HG02852 (cell line): ENCODE data around the gene RLN3.

Source experiments
- ATAC-seq: cut with Tn5 transposase; IDR thresholded peaks from one replicate; pipeline ENCODE4 v1.9.1; 2021; ENCODE audit warnings: mild to moderate bottlenecking, moderate library complexity; ENCODE audit not compliant: unreplicated experiment

RLN3 gene

DNA sequence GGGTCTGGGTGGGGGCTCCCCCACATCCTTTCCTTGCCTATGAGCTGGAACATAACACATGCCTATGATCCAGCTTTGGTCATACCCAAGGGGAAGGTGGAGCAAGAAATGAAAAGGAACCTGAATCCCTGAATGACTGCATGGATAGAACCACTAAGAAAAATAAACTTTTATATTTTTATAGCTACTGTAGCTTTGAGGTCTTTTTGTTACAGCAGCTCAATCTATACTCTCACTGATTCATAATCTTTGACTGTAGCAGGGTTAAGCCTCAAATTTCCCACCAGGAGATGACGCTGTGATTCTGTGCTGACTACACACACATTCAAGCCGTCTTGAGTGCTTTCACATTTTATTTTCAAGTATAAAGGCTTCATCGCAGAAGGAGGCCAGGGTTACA, 25.1 kb downstream of the RLN3 start:
- no peak for ATAC-seq

- ATAC-seq = no peak
Observed at GRCh38 chr19:14053500-14053899, 25.6 kb downstream of the RLN3 start.

- no peak for ATAC-seq
Observed at GRCh38 chr19:14054099-14054498, 26.2 kb downstream of the RLN3 start.

DNA sequence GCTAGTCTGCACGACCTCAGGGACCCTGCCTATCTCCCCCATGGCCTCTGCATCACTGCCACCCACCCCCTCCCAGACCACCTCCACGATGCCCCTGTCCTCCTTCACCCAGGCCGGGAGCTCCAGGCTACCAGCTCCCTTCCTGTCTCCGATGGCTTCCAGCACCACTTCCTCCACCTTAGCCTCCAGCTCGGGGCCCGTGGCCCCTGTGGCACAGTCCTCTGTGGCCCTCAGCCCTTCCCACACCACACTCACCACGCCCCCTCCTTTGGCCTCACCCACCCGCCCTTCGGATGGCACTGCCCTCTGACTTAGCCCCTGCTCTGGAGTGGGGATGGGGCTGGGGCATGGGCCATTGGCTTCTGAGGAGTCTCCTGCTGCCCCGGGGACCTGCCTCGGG, 26.8 kb downstream of the RLN3 start:
- no peak for ATAC-seq

DNA sequence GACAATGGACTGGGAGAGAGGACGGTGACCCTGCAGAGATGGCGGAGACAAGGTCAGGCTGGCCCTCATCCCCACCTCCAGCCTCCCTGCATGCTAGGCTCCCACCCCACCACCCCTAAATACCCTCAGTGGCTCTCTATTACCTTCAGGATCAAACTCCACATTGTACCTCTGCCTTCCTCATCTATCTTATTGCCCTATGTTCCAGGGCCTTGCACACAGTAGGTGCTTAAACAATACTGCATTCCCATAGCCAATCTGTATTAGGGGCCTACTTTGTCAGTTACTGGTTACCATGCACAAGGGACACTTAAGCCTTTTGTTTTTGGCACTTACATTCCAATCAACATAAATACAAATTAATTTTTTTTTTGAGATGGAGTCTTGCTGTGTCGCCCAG, 27.4 kb downstream of the RLN3 start:
- ATAC-seq = no peak

DNA sequence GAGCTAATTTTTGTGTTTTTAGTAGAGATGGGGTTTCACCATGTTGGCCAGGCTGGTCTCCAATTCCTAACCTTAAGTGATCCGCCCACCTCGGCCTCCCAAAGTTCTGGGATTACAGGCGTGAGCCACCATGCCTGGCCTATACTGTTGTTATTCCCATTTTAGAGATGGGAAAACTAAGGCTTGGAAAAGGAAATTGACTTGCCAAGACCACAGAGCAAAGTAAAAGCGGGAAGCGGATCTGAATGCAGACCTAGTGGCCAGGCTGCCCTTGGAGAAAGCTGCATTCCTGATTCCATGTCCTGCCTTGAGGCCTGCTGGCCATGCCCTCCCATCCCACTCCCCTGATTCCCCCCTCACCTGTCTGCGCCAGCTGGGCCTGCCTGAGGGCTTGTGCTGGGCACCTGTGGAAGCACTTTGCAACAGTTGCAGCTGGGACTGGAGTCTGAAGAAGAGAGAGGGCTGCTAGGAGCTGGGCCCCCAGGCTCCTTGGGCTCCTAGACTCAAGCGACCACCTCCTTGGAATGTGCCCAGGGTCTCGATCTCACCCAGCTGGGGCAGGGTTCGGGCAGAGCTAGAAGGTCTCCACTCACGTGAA, 28.2 kb downstream of the RLN3 start:
- no peak for ATAC-seq

- ATAC-seq = no peak
Observed at GRCh38 chr19:14056741-14057356, 28.9 kb downstream of the RLN3 start.

- no peak for ATAC-seq
Observed at GRCh38 chr19:14058182-14059092, 30.5 kb downstream of the RLN3 start.

- ATAC-seq = no peak
Observed at GRCh38 chr19:14059093-14059480, 31.1 kb downstream of the RLN3 start.

DNA sequence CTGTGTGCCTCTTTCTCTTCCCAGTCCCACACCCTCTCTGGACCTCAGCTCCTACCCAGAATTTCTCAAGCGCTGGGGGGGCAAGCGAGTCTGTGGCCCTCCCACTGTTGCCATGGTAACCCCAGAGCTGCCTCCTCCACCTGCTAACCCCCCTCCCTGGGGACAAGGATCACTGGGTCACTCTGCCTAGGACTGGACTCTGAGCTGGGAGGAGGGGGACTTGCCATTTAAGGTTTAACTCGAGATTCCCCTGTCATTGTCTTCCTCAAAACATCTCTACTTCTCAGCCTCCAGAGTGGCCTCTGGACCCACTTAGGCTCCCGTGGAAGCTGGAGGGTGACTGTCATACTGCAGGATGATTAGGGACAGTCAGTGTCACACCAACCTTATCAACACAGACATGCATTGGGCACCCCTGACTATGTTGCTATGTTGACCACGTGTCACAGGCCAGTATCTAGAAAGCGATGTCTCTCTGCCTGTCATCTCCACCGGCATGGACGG, 31.8 kb downstream of the RLN3 start:
- ATAC-seq = no peak

- no peak for ATAC-seq
Observed at GRCh38 chr19:14061081-14061749, 33.3 kb downstream of the RLN3 start.

DNA sequence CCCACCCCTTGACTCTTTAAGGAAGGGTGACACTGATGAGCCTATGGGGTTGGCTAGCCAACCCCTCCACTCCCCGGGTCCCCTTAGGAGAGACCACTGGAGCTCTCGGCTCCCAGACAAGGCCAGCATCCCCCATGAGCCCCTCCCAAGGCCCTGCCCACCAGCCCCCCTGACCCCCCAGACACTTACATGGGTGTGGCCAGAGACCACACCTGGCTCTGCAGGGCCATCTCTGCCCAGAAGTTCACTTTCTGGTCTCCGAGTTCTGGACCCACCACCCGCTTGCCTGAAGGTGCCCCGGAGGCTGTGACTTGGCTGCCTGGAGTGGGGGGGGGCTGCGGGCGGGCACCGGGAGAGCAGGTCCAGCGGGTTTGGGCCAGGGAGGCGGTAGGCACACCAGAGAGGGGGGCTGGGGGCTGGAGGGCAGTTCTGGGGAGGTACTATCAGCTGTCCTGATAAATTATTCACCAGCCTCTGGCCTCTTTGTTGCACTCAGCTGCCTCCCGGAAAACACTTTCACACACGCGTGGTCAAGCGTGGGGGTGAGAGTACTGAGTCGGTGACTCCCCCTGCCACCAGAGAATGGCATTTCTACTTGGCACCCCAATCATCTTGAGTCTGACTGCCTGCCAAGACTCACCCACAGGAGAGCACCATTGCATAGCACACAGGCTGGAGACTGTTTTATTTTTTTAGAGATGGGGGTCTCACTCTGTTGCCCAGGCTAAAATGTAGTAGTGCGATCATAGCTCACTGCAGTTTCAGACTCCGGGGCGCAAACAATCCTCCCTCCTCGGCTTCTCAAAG, 34.0 kb downstream of the RLN3 start, which contains the start of gene PALM3:
TSS of gene PALM3 (minus strand) at position 326 of the 807 bp plus-strand sequence. CDS start at position 230, 96 bp downstream.
- ATAC-seq = no peak

- no peak for ATAC-seq
Observed at GRCh38 chr19:14062558-14062855, 34.6 kb downstream of the RLN3 start.

DNA sequence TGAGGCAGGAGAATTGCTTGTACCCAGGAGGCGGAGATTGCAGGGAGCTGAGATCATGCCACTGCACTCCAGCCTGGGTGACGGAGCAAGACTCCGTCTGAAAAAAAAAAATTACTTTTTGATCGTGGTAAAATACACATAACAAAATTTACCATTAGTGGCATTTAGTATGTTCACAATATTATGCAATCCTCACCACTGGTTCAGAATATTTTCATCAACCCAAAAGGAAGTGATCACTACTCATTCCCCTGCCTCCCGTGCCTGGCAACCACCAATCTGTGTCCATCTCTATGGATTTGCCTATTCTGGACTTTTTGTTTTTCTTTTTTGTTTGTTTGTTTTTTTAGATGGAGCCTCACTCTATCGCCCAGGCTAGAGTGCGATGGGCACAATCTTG, 35.2 kb downstream of the RLN3 start:
- no peak for ATAC-seq

GRCh38 chr19:14066134-14066533, 38.2 kb downstream of the RLN3 start:
- ATAC-seq = no peak

DNA sequence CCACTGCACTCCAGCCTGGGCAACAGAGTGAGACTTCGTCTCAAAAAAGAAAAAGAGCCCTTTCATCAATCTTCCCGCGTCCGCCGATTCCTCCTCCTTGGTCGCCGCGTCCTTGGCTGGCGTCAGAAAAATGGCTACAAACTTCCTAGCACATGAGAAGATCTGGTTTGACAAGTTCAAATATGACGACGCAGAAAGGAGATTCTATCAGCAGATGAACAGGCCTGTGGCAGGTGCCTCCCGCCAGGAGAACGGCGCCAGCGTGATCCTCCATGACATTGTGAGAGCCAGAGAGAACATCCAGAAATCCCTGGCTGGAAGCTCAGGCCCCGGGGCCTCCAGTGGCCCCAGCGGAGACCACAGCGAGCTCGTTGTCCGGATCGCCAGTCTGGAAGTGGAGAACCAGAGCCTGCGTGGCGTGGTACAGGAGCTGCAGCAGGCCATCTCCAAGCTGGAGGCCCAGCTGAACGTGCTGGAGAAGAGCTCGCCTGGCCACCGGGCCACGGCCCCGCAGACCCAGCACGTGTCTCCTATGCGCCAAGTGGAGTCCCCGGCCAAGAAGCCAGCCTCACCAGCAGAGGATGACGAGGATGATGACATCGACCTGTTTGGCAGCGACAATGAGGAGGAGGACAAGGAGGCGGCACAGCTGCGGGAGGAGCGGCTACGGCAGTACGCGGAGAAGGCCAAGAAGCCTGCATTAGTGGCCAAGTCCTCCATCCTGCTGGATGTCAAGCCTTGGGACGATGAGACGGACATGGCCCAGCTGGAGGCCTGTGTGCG, 42.5 kb downstream of the RLN3 start:
- ATAC-seq = no peak

DNA sequence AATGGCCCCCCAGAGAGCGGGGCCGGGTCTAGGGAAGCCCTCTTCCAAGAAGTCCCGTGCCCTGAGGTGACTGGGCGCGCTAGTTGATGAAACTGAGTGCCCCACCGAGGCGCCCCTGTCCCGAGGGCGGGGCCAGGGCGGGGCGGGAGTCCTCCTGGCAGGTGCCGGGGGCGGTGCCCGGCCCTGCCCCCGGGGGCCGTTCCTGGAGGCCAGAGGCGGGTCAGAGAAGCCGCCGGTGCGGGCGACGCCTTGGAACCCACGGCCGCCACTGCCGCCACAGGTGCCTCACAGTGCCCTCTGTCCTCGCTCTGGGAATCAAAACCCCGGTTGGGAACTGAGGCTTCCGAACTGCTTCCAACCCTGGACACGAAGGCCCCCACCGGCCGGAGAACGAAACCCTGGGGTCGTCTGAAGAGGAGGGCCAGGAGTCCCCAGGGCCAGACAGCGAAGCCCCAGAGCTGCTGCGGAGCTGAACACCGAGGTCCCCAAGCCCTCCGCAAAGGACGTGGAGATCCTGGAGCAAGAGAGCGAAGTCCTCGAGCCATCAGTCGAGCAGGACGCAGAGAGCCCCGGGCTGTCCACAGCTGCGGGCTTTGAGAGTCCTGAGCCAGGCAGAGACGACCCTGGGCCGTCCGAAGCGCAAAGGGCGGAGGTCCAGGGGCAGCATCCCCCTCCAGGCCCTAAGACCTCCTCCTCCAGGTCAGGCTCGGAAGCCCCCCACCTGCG, 44.8 kb downstream of the RLN3 start, which contains the start of gene MISP3:
TSS of gene MISP3 (plus strand) at position 252 of the 726 bp plus-strand sequence. CDS start 524 bp downstream, outside the sequence.
- no peak for ATAC-seq

DNA sequence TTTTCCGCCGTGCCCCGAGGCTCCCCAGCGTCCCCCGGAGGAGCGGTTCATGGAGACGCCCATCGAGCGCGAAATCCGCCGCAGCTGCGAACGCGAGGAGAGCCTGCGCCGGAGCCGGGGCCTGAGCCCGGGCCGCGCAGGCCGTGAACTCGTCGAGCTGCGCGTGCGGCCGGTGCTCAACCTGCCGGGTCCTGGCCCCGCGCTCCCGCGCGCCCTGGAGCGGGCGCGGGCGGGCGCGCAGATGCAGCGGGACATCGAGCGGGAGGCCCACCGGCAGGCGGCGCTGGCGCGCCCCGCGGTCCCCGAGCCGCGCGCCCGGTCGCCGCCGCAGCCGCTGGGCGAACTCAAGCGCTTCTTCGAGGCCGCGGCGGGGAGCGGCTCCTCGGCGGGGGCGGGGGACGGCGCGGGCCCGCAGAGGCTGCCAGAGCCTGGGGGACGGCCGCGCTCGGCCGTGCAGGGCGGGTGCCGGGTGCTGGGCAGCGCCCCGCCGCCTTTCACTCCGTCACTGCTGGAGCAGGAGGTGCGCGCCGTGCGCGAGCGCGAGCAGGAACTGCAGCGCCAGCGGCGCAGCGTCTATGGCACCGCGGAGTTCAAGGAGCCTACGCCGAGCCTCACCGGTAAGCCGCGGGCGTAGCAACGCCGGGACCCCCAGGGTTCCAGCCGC, 45.4 kb downstream of the RLN3 start:
- no peak for ATAC-seq
